Left renal pelvis (tissue), 4 donors: ENCODE data around the gene CTNNA2. TPM values are rescaled to one million over a fixed set of nuclear protein-coding genes. Genes with fewer than 3 reads are reported as not detected.

Experiments used
- DNase-seq, 4 donors: peaks; one replicate each; pipeline ENCODE4 v3.0.0-alpha.2; 2013; ENCODE audit warnings: low read depth in 4 of 4, low spot score in 3 of 4
- polyA plus RNA-seq, 4 donors: library from polyadenylated mRNA; unstranded; fragments of 120-200 nt; gene quantifications; one replicate each; pipeline ENCODE4 v1.2.1, GENCODE V29; 2013; ENCODE audit not compliant: insufficient read length in 4 of 4

The CTNNA2 gene
- polyA plus RNA-seq, 4 donors = 3.4 to 23.1 (median 5.3) TPM

DNA sequence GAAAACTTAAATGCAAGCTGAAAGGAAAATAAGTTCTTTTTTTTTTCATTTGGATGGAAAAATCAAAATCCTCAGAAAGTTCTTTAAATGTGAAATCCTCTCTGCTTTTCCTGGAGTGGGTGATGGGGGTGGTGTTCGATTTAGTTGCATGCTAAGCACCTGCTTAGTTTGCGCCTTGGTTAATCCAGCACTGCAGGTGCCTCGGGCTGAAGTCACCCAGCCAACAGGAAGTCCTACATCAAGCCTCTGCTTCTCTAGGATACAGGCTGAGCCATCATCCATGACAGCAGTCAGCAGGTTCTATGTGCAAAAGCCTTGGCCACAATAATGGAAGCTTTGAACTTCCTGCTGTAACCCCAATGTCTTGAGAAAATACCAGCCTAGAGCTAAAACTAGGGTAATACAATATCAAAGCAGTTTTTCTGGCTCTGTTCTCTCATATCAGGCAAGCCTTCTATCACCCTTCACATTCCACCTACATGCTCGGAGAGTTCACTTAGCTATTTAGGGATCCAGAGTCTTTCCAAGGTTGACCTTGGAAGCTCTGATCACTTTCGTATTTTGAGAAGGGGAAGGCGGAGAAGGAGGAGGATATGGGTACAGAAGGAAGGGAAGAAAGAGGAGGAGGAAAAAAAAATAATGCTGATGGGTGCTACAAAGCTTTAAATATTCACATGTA is 907.8 kb downstream of the CTNNA2 start:
- no peak for DNase-seq

DNA sequence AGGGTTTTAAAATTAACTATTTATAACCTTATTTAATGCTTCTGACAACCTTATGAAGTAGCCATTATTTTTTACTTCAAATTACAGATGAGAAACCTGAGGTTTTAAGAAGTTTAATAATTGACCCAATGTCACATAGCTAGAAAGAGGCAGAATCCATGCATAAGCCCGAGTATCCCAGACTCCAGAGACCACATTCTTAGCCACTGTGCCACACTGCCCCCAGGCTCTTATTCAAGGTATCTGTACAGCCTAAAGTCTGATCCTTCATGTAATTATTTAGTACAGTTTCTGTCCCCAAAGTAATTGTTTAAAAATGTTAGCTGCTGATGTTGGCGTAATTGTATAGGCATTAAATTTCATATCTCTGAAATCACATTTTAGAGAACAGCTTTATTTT is 916.4 kb downstream of the CTNNA2 start:
- no peak for DNase-seq

DNA sequence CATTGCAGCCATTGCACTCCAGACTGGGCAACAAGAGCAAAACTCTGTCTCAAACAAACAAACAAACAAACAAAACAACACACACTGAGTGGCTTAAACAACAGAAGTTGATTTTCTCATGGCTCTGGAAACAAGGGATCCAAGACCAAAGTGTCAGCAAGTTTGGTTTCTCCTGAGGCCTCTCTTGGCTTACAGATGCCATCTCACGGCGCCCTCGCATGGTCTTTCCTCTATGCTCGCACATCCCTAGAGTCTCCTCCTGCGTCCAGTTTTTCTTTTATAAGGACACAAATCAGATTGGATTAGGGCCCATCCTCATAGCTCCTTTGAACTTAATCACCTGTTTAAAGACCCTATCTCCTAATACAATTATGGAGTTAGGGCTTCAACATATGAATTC is 925.1 kb downstream of the CTNNA2 start:
- no peak for DNase-seq

DNA sequence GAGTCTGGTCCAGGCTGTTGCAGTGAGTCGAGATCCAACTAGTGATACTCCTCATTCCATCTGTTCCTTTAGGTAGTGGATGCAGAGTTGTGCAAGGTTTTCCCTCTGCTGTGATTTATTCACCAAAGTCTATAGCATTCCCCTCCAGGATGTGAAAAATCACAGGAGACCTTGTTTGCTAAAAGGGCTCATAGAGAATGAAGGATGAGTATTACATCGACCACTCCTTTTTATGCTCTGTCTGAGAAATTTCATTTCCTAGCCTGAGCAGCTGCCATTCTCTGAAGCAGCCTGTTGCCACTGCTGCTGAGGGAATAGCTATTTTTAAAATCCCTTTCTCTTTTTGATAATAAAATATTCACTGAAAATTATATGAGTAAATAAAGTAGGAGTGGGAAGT is 925.8 kb downstream of the CTNNA2 start:
- DNase-seq = no peak

DNA sequence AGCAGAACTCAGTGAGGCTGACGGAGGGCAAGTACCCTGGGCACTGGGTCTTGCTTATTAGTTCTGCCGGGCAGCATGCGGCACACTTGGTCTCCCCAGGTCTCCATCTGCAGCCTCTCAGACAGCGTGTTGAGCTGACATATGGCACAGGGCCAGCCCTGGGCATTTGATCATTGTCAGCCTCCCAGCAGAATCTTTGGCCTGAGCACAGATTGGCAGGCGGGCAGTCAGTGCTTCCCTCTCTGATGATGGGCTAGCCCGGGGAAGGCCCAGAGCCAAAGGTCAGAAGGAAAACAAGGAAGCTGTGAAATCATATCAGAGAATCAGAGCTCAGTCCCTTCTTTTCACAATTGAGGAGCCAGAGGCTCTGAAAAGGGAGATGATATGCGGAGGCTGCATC is 941.8 kb downstream of the CTNNA2 start:
- DNase-seq = no peak

DNA sequence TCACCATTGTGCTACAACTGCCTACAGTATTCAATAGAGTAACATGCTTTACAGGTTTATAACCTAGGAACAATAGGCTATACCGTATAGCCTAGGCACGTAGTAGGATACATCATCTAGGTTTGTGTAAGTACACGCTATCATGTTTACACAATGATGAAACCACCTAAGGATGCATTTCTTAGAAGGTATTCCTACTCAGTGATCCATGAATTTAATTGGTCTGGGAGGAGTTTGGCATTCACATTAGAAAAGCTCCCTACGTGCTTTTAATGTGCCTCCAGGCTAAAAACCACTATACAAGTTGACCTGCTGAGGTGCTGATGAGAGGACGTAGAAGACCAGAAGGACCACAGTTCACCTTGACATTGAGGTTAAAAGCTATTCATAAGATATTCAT is 946.2 kb downstream of the CTNNA2 start:
- DNase-seq = peak in 1 of 4 donors; percentile 2

DNA sequence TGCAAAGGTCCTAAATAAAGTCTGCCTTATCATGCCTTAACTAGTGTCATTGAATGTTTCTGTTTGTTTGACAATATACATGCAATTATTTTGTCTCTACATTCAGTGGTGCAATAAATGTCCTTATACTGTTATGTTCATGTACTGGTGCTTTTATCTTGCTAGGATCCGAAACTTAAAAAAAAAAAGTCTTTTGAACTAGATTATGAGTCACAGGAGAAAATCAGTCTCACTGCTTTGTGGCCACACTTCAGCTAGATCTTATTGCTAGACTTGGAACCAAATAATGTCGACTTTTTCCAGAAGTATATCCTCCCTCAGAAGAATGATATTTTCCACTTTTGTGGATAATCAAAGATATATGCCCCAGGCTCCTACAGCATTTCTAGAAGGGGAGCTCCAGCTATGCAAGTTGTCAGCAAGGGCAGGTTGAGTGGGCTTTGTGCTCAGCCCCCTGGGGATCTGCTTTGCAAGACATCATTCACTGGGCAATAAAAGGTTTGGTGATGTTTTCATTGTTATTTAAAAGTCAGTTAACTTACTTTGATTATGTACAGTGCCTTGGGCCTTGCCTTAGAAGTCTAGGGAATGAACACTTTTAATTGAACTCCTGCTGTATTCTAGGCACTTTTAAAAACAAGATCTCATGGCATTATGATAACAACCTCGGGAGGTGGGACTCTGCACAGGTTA is 948.8 kb downstream of the CTNNA2 start:
- no peak for DNase-seq

DNA sequence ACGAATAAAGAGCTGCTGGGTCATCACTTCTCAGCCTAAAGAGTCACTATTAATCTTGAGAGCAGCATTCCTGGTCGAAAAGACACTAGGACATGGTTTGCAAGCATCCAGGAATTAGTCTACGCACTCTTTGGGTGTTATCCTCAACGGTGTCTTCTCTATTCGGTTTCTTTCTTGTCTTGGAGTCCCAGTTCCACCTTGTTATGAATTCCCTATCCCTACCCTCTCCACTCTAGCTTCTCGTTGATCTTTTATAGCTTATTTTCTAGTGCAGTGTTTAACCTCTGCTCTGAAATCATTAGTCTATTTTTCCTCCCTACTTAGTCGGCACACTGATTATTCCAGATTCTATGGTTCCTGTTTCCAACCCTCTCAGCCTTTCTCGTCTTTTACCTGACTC is 949.8 kb downstream of the CTNNA2 start:
- no peak for DNase-seq

DNA sequence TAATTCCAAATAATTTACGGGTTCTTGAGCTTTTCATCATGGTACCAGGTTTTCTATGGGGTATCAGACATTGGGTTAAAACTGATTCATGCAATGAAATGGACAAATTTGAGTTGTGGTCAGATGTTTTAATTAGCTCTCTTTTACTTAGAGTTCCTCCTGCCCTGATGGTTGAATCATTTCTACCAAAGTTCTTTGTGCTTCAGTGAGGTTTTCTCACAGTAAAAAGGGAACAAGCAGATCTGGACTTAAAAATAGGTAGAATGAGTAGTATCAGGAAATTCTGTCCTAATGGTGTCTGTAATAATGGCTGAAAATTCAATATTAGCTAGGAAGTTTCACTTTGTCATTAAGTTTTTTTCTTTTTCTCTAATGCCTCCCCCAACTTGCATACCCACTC is 951.4 kb downstream of the CTNNA2 start:
- no peak for DNase-seq

DNA sequence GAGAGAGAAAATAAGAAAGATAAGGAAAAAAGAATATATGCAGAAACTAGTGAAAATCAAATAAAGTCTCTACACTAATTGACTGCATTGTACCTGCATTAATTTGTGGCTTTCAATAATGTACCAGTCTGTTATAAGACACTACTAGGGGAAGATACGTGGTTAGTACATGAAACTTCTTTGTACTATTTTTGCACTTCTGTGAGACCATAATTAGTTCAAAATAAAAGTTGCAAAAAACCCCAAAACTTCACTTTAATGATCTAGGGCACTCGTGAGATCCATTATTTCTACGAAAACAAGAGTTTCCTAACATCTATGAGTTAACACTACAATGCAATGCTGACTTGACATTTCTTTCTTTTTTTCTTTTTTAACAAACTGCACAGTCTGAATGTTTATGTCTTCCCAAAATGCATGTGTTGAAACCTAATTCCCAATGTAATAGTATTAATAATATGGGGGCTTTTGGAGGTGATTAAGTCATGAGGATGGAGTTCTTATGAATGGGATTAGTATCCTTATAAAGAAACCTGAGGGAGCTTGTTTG is 954.5 kb downstream of the CTNNA2 start:
- DNase-seq = no peak

DNA sequence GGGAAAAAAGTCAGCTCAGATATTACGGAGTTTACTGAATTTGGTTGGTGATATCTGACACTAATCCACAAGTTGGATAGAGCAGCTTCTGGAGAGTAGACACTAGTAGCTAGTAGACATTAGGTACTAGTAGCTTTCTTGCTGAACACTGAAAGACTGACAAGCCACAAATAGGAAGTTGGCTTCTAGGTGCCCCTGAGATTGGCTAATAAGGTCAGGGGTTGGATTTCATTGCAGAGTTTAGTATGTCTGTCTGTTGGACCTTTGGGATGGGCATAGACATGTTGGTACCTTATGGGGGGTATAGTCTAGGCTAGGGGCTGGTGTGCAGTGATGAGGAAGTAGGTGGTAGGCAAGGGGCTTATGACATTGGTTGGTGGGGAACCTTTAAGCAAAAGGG is 956.6 kb downstream of the CTNNA2 start:
- DNase-seq = no peak

DNA sequence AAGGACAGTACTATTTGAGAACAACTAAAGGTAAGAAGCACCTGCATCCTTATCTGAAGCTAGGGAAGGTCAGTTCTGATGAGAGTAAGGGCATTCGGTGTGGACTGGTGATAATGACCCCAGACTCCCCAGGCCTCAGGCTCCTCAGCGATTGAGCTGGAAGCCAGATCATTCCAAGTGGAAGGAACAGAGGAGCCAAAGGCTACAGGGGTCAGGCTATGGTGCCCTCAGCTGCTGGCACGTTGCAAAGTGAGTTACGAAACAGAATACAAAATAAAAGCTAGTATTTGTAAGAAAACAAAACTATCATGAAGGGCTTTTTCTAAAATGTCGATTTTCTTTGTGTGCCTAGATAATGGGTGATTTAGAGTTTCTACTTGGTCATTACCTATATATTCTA is 960.2 kb downstream of the CTNNA2 start:
- DNase-seq = no peak

DNA sequence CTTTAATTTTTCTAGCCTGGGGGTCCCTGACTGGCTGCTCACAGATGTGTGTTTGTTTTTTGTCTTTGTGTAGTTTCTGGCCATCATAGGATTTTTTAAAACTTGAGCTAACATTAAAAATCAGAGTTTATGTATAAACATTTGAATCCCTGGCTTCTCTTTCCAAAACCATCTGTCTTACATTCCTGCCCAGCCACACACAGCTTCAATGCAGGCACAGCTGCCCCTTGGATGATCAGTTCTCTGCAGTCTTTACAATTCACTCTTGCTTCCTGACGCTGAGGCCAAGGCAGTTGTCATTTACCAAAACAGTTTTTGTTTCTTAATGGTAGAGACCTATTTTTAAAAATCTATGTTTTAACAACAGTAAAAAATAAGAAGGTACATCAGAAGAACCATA is 960.9 kb downstream of the CTNNA2 start:
- no peak for DNase-seq

DNA sequence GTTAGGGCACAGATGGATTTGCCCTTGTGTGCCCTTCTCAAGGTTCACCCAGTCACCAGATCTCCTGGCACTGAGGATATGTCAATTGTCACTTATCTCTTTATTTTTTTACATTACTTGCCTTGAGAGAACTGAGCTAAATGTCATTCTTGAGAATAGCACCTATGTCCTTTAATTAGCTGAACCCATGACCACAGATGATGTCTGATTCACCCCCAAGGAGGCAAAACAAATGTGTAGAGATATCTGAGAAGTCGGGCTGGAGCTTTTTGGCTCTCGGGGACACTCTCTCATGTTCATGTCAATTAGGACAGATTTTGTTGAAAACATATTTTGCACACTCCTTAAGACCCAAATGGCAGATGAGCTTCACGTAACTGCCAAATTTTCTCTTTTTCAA is 963.1 kb downstream of the CTNNA2 start:
- no peak for DNase-seq

DNA sequence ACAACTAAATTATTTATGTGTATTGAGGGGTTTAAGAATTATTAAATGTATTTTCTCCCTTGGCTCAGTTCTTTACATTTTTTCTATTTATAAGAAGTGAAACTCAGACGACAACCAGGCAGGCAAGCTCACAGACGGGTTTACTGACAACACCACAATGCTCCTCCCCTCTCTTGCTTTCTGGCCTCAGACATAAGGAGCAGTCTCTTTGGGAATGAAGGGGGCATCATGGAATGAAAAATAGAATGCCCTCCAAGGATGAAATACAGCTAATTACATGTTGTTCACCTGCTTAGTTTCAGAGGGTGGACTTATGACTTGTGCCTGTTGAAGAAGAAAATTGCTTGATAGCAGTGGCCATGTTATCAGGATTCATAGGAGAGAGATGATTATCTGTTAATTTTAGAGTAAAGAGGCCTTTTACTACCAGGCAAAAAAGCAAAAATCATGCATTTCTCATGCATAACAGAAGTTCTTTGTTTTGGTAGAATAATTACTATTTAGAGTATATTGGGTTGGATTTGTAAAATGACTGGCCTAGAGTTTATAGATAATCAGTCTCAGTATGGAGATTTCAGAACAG is 963.8 kb downstream of the CTNNA2 start:
- DNase-seq = no peak

DNA sequence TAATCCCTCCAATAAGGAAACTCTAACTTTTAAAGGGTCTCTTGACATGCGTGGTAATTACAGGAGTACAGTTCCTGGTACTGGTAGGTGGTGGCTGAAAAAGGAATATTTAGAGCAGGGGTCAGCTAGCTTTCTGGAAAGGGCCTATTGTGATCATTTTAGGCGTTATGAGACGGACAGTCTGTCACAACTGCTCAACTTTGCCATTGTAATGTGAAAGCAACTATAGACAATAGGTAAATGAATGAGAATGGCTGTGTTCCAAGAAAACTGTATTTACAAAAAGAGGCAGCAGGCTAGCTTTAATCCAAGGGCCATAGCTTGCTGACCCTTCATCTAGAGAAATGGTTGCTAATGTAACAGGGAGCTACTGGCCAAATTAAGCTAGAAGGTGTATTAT is 969.4 kb downstream of the CTNNA2 start:
- DNase-seq = no peak

DNA sequence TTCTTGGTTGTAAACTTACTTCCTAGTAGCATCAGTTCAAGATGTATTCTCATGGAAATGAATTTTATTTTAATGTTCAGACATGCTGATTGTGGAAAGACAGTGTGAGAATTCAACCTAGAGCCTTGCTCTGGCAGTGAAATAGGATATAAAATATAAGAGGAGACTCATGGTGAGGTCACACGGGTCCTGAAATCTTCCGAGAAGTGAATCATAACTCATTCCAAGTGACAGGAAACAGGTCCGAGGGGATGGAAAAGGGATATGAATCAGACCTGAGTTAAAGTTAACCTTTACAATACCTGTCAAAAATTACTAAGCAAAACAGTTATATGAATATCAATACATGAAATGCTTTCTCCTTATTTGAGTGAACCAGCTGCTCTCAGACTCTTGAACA is 976.9 kb downstream of the CTNNA2 start:
- no peak for DNase-seq

DNA sequence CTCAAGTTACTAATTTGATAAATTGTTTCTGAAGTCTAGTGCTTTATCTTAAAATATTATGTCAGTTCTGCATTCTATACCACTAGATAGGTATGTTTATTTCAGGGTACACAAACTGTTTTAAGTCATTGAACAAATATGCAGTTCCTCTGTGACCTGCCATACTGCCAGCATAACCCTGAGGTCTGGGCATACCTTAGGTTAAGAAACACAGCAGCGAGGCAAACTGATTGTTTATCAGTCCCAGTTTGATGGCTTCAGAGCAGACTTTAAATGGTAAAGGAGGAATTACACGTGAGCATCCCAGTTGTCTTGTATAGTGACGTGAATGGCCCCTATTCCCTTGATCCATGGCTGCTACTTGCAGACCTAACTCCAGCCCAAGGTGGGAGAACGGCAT is 978.1 kb downstream of the CTNNA2 start:
- DNase-seq = no peak

DNA sequence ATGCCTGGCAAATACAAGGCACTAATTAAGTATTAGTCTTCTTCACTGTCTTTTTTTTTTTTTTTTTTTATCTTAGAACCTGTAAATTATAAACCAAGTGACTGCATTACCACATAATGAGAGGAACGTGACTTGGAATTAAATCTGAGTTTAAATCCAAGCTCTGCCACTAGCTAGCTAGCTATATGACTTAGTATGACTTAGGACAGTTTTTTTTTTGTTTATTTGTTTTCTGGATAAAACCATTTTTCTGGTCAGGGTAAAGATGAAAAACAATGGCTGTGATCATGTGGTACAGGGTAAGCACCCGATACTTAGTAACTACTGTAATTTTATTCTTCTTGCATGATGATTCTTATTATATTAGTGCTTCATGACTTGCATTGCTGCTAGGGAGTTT is 983.5 kb downstream of the CTNNA2 start:
- no peak for DNase-seq

DNA sequence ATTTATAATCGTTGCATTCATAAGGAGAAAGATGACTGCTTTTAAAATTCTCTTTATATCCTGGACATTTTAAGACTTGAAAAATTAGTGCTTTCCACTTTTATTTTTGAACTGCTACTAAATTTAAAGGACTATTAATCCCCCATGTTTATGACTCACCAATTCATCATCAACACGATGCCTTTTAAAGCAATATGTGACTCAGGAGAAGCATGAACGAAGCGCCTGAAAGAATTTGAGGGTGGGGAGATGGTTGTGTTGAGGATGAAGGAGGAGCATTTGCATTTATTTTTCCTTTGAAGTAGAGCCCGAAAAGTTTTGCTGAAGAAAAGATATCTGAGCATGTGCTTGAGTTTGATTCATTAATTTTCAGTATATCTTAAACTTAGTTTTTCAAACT is 983.9 kb downstream of the CTNNA2 start:
- DNase-seq = no peak

DNA sequence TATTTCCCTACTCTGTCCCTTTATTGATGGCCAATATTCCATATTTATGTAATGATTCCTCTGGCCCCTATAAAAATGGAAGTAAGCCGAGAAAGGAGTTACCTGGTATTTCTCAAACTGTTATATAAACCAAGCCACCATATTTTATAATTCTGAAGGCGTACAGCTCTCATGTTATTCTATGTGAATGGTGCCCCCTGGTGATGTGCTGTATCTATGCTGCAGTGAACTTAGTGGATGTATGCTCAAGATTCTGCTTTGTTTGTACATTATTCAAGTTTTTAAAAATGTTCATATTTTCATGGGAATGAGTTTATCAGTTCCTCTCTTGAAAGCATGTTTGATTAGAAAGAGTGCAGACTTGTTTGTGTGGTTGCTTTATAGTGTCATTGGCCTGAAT is 986.2 kb downstream of the CTNNA2 start:
- peak in 3 of 4 donors; percentile 16 to 32 (median 30) for DNase-seq
